H54 (cell line): Measurements from ENCODE around the gene USP44.
A peak's percentile ranks its signal among the peaks of the same experiment; 100 is the strongest.
"Not testable (repeated sequence)": the region's sequence is repeated elsewhere in the genome, so short reads cannot be mapped to it uniquely, and the experiment has no call there.

Source experiments
- DNase-seq: peaks from one replicate; pipeline ENCODE4 v3.0.0; 2011; ENCODE audit warnings: low spot score, mixed read lengths; ENCODE audit not compliant: insufficient read length
- FAIRE-seq: peaks from 3 replicates; lab custom pipeline; 2011; peaks lifted over from hg19 to GRCh38; lab: Jason Lieb, UNC
- POLR2A ChIP-seq: IDR thresholded peaks from 2 replicates; pipeline ENCODE4 v1.6.1; 2011; ENCODE audit warnings: low read depth, mild to moderate bottlenecking, low read length

USP44 gene

GRCh38 chr12:95506707-95507523 is 44.4 kb downstream of the USP44 start:
- TF ChIP-seq POLR2A, result no peak
- DNase-seq (no peak), FAIRE-seq (no peak)

- DNase-seq, result no peak
- no peak for TF ChIP-seq POLR2A
- no peak for FAIRE-seq
Observed at GRCh38 chr12:95505039-95505438, 46.2 kb downstream of the USP44 start.

GRCh38 chr12:95504140-95504539 is 47.1 kb downstream of the USP44 start:
- DNase-seq (no peak), FAIRE-seq (no peak)
- TF ChIP-seq POLR2A, result no peak

GRCh38 chr12:95499772-95500171 is 51.5 kb downstream of the USP44 start:
- no peak for FAIRE-seq

GRCh38 chr12:95498968-95499367 is 52.3 kb downstream of the USP44 start:
- FAIRE-seq (no peak), DNase-seq (no peak)
- no peak for TF ChIP-seq POLR2A

More at GRCh38 chr12:95499772-95500171, 51.5 kb downstream of the USP44 start:
- DNase-seq, result no peak
- TF ChIP-seq POLR2A, result no peak

GRCh38 chr12:95497031-95497430 is 54.2 kb downstream of the USP44 start:
- FAIRE-seq, result no peak
- DNase-seq, result no peak
- no peak for TF ChIP-seq POLR2A

GRCh38 chr12:95495433-95495832 is 55.8 kb downstream of the USP44 start:
- FAIRE-seq (no peak), DNase-seq (no peak)
- TF ChIP-seq POLR2A, result no peak

- no peak for DNase-seq
- FAIRE-seq, result no peak
- no peak for TF ChIP-seq POLR2A
Observed at GRCh38 chr12:95494888-95495287, 56.4 kb downstream of the USP44 start.

GRCh38 chr12:95492462-95492861 is 58.8 kb downstream of the USP44 start:
- FAIRE-seq (no peak), DNase-seq (no peak)

GRCh38 chr12:95487024-95487423 is 64.3 kb downstream of the USP44 start:
- FAIRE-seq (peak; percentile 6), DNase-seq (no peak)
- no peak for TF ChIP-seq POLR2A

More at GRCh38 chr12:95492462-95492861, 58.8 kb downstream of the USP44 start:
- no peak for TF ChIP-seq POLR2A

- FAIRE-seq (no peak), DNase-seq (no peak)
- TF ChIP-seq POLR2A, result no peak
Observed at GRCh38 chr12:95484524-95484923, 66.8 kb downstream of the USP44 start.

GRCh38 chr12:95482564-95482963 is 68.7 kb downstream of the USP44 start:
- not testable (repeated sequence) for FAIRE-seq, DNase-seq

- no peak for TF ChIP-seq POLR2A
- FAIRE-seq (no peak), DNase-seq (no peak)
Observed at GRCh38 chr12:95481888-95482287, 69.4 kb downstream of the USP44 start.

GRCh38 chr12:95481072-95481471 is 70.2 kb downstream of the USP44 start:
- FAIRE-seq (peak; percentile 53), DNase-seq (no peak)
- no peak for TF ChIP-seq POLR2A

- FAIRE-seq, result no peak
- no peak for DNase-seq
- no peak for TF ChIP-seq POLR2A
Observed at GRCh38 chr12:95480230-95480629, 71.0 kb downstream of the USP44 start.
